GM06990 (cell line): ENCODE measurements around the gene CCDC124.

Source experiments
- DNase-seq: peaks from one replicate; pipeline ENCODE4 v3.0.0-alpha.2; 2011; ENCODE audit not compliant: insufficient read length; ENCODE audit errors: extremely low read depth
- H3K27me3 ChIP-seq: replicated peaks from 2 replicates; pipeline ENCODE4 v1.6.0; 2011; ENCODE audit warnings: low read length; ENCODE audit not compliant: control insufficient read depth, insufficient read depth
- H3K36me3 ChIP-seq: 2 replicates; pipeline ENCODE4 v1.5.1; 2011; ENCODE audit warnings: low read length; ENCODE audit not compliant: control insufficient read depth, insufficient read depth
- H3K4me3 ChIP-seq: replicated peaks from 2 replicates; pipeline ENCODE4 v1.5.1; 2011; ENCODE audit warnings: low read depth, mild to moderate bottlenecking, control low read depth, low read length
- TF ChIP-seq, protein P1 (sequence below): IDR thresholded peaks from 2 replicates; pipeline ENCODE4 v1.5.1; 2011; ENCODE audit warnings: low read length, control low read depth, mild to moderate bottlenecking, inconsistent platforms; ENCODE audit not compliant: insufficient read depth, poor library complexity, severe bottlenecking

The CCDC124 gene

DNA sequence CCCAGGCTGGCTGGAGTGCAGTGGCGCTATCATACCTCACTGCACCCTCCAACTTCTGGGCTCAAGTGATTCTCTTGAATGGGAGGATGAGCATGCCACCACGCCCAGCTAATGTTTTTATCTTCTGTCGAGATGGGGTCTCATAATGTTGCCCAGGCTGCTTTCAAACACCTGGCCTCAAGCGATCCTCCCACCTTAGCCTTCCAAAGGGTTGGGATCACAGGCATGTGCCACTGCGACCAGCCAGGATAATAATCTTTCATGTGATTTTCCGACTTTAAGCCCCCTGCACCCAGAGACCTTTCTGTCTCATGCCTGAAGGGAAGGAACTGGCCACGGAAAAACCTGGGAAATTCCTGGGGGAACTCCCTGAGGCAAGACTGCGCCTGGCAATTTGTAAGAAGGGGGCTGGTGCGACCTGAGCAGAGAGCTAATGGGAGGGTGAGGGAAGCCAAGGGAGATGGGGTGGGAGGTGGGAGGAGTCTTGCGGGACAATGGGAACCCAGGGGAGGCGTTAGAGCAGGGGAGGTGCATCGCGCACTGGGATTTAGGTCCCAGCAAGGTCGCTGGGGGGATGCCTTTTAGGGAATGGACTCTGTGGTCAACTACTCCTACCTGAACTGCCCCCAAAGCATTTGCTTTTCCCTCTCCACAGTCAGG is 1.2 kb upstream of the CCDC124 start:
- Histone ChIP-seq H3K27me3 (no peaks in the 10 kb centered on the region), H3K36me3 (peaks cover 2% of the 10 kb centered on the region; the same call in 1 of the 2 replicates), H3K4me3 (peak overlapping the region; percentile 89)
- TF ChIP-seq, protein P1, sequence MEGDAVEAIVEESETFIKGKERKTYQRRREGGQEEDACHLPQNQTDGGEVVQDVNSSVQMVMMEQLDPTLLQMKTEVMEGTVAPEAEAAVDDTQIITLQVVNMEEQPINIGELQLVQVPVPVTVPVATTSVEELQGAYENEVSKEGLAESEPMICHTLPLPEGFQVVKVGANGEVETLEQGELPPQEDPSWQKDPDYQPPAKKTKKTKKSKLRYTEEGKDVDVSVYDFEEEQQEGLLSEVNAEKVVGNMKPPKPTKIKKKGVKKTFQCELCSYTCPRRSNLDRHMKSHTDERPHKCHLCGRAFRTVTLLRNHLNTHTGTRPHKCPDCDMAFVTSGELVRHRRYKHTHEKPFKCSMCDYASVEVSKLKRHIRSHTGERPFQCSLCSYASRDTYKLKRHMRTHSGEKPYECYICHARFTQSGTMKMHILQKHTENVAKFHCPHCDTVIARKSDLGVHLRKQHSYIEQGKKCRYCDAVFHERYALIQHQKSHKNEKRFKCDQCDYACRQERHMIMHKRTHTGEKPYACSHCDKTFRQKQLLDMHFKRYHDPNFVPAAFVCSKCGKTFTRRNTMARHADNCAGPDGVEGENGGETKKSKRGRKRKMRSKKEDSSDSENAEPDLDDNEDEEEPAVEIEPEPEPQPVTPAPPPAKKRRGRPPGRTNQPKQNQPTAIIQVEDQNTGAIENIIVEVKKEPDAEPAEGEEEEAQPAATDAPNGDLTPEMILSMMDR = no peak
- DNase-seq = no peak

DNA sequence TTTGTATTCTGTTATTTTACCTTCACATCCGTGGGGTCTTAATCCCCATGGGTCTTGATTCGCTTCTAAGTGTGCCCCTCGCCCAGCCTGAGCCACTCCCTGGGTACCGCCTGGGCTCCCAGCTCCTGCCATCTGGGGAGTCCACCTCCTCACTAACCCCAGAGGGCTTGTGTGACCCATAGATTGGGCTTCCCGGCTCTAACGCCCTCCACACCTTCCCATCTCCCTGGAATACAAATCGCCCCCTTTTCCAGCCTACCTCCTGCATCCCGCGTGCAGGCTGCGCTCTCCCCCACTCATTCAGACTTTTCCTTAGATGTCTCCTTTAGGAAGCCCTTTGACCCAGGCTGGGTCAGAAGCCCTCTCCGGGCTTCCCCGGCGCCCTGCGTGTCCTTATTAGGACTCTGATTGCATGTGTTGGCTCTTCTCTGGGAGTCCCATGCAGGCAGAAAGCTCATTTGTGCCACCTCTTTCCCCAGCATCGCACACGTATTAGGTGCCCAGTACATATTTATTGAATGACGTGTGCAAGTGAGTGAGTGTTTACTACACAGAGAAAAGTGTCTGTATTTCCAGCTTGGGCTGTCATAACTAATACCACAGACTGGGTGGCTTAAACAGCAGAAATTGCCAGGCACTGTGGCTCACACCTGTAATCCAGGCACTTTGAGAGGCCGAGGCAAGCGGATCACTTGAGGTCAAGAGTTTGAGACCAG is 757 bp downstream of the CCDC124 start:
- H3K27me3 ChIP-seq = no peaks in the 10 kb centered on the region
- TF ChIP-seq, protein P1 = no peak
- DNase-seq = no peak
- H3K36me3 ChIP-seq = peaks cover 2% of the 10 kb centered on the region; the same call in 1 of the 2 replicates
- H3K4me3 ChIP-seq = peak overlapping the region; percentile 89

GRCh38 chr19:17936379-17936778 is 3.6 kb downstream of the CCDC124 start:
- DNase-seq = no peak
- H3K27me3 ChIP-seq = no peaks in the 10 kb centered on the region
- TF ChIP-seq, protein P1 = no peak
- H3K36me3 ChIP-seq = peaks cover 2% of the 10 kb centered on the region; the same call in 1 of the 2 replicates
- no peak overlapping the region for H3K4me3 ChIP-seq

GRCh38 chr19:17937371-17937900 is 4.6 kb downstream of the CCDC124 start:
- peaks cover 4% of the 10 kb centered on the region for H3K36me3 ChIP-seq
- TF ChIP-seq, protein P1 = no peak

GRCh38 chr19:17938092-17938845 is 5.5 kb downstream of the CCDC124 start:
- TF ChIP-seq, protein P1 = peak; percentile 98
- Histone ChIP-seq H3K27me3 (no peaks in the 10 kb centered on the region), H3K36me3 (peaks cover 7% of the 10 kb centered on the region), H3K4me3 (no peak overlapping the region)
- peak; percentile 56 for DNase-seq

More at GRCh38 chr19:17937371-17937900, 4.6 kb downstream of the CCDC124 start:
- H3K27me3 ChIP-seq = no peaks in the 10 kb centered on the region
- H3K4me3 ChIP-seq = no peak overlapping the region
- no peak for DNase-seq
